ENCODE data around the gene TMEM119.

- TF ChIP-seq, protein P1, sequence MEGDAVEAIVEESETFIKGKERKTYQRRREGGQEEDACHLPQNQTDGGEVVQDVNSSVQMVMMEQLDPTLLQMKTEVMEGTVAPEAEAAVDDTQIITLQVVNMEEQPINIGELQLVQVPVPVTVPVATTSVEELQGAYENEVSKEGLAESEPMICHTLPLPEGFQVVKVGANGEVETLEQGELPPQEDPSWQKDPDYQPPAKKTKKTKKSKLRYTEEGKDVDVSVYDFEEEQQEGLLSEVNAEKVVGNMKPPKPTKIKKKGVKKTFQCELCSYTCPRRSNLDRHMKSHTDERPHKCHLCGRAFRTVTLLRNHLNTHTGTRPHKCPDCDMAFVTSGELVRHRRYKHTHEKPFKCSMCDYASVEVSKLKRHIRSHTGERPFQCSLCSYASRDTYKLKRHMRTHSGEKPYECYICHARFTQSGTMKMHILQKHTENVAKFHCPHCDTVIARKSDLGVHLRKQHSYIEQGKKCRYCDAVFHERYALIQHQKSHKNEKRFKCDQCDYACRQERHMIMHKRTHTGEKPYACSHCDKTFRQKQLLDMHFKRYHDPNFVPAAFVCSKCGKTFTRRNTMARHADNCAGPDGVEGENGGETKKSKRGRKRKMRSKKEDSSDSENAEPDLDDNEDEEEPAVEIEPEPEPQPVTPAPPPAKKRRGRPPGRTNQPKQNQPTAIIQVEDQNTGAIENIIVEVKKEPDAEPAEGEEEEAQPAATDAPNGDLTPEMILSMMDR (IDR thresholded peaks at IDR 0.05) = no peak
- TF ChIP-seq POLR2A (IDR thresholded peaks at IDR 0.05) = no peak
Measured at GRCh38 chr12:108614041-108614440, 16.2 kb upstream of the TMEM119 start.
